GM19468 (cell line): ENCODE measurements around the gene C5AR2.
"Not testable (repeated sequence)": the region's sequence is repeated elsewhere in the genome, so short reads cannot be mapped to it uniquely, and the experiment has no call there.

Experiments used
- ATAC-seq: cut with Tn5 transposase; IDR thresholded peaks from one replicate; pipeline ENCODE4 v1.9.1; 2021; ENCODE audit warnings: mild to moderate bottlenecking, moderate library complexity, moderate number of reproducible peaks; ENCODE audit not compliant: unreplicated experiment; ENCODE audit errors: extremely low read depth

Gene C5AR2

DNA sequence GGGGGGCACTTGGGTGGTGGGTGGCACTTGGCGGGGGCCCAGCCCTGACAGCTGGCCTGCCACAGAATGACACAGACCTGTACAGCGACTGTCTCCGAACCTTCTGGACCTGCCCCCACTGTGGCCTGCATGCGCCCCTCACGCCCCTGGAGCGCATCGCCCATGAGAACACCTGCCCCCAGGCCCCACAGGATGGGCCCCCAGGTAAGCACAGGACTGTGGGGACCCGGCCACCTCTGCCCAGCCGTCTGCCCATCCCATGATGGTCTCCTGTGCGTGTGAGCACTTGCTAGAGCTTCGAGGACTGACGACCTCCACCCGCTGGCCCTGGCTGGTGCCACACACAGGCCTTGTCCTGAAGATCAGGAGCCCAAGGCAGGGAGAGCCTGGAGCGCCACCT is 49.1 kb downstream of the C5AR2 start:
- ATAC-seq, result no peak

DNA sequence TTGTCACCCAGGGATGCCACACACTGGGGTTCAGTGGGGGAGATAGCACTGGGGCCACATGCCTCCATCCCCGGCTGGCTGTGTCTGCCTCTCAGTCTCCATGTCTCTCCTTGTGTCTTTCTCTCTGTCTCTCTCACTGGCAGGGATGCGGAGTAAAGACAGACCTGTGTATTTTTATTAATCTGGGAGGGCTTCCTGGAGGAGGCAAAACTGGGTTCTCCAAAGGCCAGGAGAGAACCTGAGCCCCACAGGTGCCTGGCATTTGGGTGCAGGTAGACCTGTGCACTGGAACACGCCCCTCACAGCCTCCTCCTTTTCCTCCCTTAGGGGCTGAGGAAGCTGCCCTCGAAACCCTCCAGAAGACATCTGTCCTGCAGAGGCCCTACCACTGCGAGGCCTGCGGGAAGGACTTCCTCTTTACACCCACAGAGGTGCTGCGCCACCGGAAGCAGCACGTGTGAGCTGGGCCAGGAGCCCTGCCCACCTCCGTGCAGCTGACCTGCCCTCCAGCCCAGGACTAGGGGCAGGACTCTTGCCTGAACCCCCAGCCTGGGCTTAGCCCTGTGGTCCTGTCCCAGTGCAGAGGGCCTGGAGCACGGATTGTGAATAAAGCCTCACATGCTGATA is 49.8 kb downstream of the C5AR2 start:
- ATAC-seq, result no peak

DNA sequence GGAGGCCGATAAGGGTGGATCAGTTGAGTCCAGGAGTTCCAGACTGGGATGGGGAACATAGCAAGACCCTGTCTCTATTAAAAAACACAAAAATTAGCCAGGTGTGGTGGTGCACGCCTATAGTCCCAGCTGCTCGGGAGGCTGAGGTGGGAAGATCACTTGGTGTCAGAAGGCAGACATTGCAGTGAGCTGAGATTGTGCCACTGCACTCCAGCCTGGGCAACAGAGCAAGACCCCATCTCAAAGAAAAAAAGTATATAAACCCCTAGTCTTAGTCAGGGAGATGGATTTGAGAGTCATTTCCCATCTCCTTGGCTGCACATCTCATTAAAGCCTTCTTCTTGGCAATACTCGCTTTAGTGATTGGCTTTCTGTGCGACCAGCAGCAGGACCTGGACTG is 51.9 kb downstream of the C5AR2 start:
- not testable (repeated sequence) for ATAC-seq

DNA sequence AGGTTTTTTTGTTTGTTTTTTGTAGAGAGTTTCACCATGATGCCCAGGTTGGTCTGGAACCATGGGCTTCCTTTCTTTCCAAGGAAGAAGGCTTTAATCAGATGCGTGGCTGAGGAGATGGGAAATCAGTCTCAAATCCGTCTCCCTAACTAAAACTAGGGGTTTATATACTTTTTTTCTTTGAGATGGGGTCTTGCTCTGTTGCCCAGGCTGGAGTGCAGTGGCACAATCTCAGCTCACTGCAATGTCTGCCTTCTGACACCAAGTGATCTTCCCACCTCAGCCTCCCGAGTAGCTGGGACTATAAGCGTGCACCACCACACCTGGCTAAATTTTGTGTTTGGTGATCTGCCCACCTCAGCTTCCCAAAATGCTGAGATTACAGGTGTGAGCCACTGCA is 52.6 kb downstream of the C5AR2 start:
- ATAC-seq, result not testable (repeated sequence)

DNA sequence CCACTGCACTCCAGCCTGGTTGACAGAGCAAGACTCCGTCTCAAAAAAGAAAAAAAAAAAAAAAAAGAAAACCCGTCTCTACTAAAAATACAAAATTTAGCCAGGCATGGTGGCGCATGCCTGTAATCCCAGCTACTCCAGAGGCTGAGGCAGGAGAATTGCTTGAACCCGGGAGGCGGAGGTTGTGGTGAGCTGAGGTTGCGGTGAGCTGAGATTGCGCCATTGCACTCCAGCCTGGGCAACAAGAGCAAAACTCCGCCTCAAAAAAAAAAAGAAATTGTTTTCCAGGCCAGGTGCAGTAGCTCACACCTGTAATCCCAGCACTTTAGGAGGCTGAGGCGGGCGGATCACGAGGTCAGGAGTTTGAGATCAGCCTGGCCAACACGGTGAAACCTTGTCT is 54.6 kb downstream of the C5AR2 start:
- ATAC-seq, result not testable (repeated sequence)

DNA sequence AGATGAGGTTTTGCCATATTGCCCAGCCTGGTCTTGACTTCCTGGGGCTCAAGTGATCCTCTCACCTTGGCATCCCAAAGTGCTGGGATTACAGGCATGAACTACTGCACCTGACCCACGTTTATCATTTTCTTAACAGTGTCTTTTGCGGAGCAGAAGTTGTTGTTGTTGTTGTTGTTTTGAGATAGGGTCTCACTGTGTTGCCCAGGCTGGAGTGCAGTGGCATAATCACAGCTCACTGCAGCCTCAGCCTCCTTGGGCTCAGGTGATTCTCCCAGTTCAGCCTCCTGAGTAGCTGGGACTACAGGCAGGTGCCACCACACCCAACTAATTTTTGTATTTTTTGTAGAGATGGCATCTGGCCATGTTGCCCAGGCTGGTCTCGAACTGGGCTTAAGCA is 55.6 kb downstream of the C5AR2 start:
- not testable (repeated sequence) for ATAC-seq

DNA sequence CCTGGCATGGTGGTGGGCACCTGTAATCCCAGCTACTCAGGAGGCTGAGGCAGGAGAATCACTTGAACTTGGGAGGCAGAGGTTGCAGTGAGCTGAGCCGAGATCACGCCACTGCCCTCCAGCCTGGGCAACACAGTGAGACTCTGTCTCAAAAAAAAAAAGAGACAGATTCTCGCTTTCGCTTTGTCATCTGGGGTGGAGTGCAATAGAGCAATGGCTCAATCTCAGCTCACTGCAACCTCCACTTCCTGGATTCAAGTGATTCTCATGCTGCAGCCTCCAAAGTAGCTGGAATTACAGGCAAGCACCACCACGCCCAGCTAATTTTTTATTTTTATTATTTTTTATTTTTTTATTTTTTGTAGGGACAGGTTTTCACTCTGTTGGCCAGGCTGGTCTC is 56.7 kb downstream of the C5AR2 start:
- ATAC-seq, result not testable (repeated sequence)

DNA sequence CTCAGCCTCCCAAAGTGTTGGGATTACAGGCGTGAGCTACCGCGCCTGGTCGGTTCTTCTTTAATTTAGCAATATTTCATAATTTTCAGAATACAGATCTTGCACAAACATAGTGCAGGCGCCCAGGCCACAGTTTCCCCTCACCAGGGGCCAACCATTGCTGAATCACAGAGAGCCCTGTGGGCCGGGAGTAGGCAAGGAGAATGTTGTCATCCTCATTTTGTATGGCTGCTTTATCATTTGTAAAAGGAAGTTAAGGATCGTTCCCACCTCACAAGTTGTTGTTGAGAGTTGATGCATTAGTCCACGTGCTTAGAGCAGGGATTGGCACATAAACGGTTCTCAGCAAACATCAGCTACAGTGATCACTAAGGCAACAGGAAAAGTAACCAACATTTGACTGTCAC is 57.2 kb downstream of the C5AR2 start:
- ATAC-seq, result no peak

DNA sequence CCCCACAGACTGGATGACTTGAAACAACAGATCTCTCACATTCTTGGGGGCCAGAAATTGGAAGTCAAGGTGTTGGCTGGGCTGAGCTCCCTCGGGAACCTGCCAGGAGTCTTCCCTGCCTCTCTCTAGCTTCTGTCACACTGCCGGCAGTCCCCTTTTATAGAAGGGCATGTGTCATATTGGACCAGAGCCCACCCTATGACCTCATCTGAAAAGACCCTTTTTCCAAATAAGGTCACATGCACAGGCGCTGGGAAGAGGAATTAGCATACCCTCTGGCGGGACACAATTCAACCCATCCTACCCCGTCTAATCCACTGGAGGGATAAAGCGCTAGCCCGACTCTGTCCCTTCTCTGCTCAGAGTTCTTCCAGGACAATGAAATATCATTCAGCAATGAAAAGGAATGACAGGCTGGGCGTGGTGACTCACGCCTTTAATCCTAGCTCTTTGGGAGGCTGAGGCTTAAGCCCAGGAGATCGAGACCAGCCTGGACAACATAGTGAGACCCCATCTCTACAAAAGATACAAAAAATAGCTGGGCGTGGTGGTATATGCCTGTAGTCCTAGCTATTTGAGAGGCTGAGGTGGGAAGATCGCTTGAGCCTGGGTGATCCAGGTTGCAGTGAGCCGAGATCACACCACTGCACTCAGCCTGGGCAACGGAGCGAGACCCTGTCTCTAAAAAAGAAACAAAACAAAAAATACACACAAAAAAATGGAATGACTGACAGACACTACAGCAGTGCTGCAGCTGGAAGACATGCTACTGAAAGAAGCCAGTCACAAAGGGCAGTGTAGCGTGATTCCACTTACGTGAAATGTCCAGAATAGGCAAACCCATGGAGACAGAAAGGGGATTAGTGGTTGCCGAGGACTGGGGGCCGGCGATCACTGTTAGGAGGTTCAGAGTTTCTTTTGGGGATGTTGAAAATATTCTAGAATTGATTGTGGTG is 58.8 kb downstream of the C5AR2 start:
- no peak for ATAC-seq

DNA sequence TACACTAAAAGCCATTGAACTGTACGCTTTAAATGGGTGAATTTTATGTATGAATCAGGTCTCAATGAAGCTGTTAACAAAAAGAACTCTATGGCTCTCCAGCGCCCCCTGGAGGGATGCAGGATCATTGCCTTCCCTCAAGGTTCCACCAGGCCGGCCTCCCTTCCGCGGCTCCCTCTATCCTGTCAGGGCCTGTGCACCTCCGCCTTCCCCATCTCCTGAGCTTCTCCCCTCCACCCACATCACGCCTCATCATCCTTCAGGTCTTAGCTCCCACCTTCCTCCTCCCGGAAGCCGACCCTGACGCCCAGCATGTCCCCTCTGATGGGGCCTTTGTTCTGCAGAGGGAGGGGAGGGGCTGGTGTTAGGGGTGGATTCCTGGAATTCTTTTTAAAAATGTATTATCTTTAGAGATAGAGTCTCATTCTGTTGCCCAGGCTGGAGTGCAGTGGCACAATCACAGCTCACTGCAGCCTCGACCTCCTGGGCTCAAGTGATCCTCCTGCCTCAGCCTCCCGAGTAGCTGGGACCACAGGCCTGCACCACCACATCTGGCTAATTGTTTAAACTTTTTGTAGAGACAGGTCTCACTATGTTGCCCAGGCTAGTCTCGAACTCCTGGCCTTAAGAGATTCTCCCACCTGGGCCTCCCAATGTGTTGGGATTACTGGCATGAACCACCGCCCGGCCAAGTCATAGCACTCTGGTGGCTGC is 59.7 kb downstream of the C5AR2 start:
- ATAC-seq, result no peak
